ENCODE data around the gene OBSCN. TPM values are rescaled to one million over a fixed set of nuclear protein-coding genes. Genes with fewer than 3 reads are reported as not detected.

The OBSCN gene
- total and polyA plus RNA-seq, 7 experiments from 2014 or later, result 1.3 to 132 (median 76.4) TPM

DNA sequence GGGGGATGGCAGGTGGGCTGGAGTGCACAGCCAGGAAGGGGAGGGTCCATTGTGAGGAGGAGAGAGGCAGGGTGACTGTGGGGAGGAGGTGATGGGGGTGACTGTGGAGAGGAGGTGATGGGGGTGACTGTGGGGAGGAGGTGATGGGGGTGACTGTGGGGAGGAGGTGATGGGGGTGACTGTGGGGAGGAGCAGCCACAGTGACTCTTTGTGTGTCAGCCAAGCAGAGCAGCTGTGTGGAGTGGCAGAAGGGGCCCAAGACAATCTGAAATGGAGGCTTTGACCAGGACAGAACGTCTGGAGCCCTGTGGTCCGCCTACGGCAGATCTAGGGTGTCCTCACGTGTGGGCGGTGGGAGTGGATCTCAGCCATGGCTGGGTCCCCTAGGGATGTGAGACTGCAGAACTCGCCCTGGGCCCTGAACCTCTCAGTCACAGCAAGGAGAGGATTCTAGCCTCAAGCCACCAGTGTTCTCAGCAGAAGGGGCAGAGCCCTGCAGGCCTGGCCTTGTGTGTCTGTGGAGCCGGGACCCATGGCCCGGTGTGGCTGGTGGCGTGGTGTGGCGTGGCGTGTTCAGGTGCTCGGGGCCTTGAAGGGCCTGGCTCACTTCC is 81.5 kb downstream of the OBSCN start:
- peaks cover 0 to 31% (median 13%) of the 10 kb centered on the region in 5 donors for H3K36me3 Mint-ChIP-seq
- CTCF ChIA-PET, result no interaction called here
- Histone ChIP-seq H3K36me3 (ENCODE audit: control insufficient read depth in 2 of 3, insufficient read depth in 3 of 3, low read length in 3 of 3) (peaks cover 0 to 60% (median 4%) of the 10 kb centered on the region in 3 experiments), H3K4me1 (ENCODE audit: control insufficient read depth in 2 of 2, insufficient read depth in 2 of 2, low read length in 2 of 2) (no peaks in the 10 kb centered on the region), H3K27ac (ENCODE audit: low read depth, low read length) (no peak overlapping the region), H3K27me3 (ENCODE audit: control insufficient read depth in 2 of 2, insufficient read depth in 2 of 2, low read length in 2 of 2) (no peaks in the 10 kb centered on the region), H3K9me3 (ENCODE audit: control insufficient read depth in 2 of 3, low read length in 3 of 3) (no peaks in the 10 kb centered on the region), H3K4me3 (ENCODE audit: low read length) (no peak overlapping the region)
- no peaks in the 10 kb centered on the region for H3K9me3 Mint-ChIP-seq
- POLR2A ChIA-PET, result no interaction called here
- H3K27ac Mint-ChIP-seq, result peak overlapping the region in 1 of 9 donors; percentile 38
- no peak for ATAC-seq
- peaks cover 0 to 10% (median 0%) of the 10 kb centered on the region in 7 donors for H3K4me1 Mint-ChIP-seq
- DNase-seq, result peak in 1 of 9 donors; percentile 6
- intact Hi-C loops (cut with micrococcal nuclease), result no loop called here
- no peak overlapping the region for H3K4me3 Mint-ChIP-seq
- H3K27me3 Mint-ChIP-seq, result no peaks in the 10 kb centered on the region

DNA sequence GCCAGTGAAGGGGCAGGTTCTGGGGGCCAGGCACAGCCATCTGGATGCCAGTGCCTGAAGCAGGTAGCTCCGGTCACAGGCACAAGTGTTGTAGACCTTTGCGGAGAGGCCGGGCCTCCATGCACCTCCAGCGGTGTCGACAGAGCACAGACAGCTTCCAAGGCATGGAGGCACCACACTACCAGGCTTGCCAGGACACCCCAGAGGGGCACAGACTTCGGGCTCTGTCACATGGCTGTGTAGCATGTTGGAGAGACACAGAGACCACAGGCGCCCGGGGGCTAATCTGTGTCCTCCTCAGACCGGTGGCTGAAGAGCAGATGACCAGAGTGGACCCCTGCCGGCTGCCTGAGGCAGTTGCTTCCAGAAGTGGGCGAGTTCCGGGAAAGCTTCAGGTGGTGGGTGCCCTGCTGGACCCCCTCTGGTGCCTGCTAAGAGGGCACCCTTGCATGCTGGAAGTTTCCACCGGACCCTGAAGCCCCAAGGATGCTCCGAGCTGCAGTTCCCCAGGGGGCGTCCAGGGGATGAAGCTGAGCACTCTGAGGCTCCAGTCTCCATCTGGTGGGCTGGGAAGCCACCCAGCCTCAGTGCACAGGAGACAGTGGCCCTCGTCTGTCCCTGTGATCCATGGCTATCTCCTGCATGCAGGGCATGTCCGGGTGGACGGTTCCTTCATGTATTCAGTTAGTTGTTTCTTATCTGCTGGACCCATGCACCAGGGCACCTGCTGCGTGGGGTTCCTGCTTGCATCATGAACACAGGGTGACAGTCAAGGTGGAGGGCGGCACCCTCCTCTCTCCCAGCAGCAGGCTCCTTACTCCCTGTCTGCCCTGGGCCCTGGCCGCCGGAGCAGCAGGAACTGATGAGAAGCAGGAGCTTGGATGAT is 82.4 kb downstream of the OBSCN start:
- Histone ChIP-seq H3K27ac (ENCODE audit: low read depth, low read length) (no peak overlapping the region), H3K9me3 (ENCODE audit: control insufficient read depth in 2 of 3, low read length in 3 of 3) (no peaks in the 10 kb centered on the region), H3K27me3 (ENCODE audit: control insufficient read depth in 2 of 2, insufficient read depth in 2 of 2, low read length in 2 of 2) (no peaks in the 10 kb centered on the region), H3K36me3 (ENCODE audit: control insufficient read depth in 2 of 3, insufficient read depth in 3 of 3, low read length in 3 of 3) (peaks cover 0 to 65% (median 7%) of the 10 kb centered on the region in 3 experiments), H3K4me1 (ENCODE audit: control insufficient read depth in 2 of 2, insufficient read depth in 2 of 2, low read length in 2 of 2) (no peaks in the 10 kb centered on the region), H3K4me3 (ENCODE audit: low read length) (no peak overlapping the region)
- Mint-ChIP-seq H3K4me3 (no peak overlapping the region), H3K36me3 (peaks cover 0 to 30% (median 17%) of the 10 kb centered on the region in 5 donors), H3K9me3 (no peaks in the 10 kb centered on the region), H3K27me3 (no peaks in the 10 kb centered on the region), H3K4me1 (peaks cover 0 to 10% (median 0%) of the 10 kb centered on the region in 7 donors), H3K27ac (no peak overlapping the region)
- DNase-seq (peak in 1 of 9 donors; percentile 4), ATAC-seq (no peak)
- CTCF ChIA-PET, result no interaction called here
- POLR2A ChIA-PET, result no interaction called here
- intact Hi-C loops (cut with micrococcal nuclease), result no loop called here

DNA sequence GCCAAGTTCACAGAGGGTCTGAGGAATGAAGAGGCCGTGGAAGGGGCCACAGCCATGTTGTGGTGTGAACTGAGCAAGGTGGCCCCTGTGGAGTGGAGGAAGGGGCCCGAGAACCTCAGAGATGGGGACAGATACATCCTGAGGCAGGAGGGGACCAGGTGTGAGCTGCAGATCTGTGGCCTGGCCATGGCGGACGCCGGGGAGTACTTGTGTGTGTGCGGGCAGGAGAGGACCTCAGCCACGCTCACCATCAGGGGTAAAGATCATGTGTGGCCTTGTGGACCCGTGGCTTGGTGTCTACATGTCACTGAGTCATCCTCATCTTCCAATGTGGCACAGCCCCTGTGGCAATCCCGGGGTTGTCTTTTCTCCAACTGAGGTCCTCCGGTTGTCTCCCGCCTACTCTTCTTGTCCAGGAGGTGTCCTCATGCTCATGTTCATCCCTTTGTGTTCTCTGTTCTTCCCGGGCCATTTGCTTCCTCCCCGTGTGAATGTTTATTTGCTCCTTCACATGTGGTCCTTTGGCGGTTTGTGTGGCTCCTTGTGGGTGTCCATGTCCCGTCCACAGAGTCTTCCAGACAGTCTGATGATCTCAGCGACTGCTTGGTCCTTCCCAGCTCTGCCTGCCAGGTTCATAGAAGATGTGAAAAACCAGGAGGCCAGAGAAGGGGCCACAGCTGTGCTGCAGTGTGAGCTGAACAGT is 84.2 kb downstream of the OBSCN start:
- ChIA-PET CTCF (no interaction called here), POLR2A (no interaction called here)
- Mint-ChIP-seq H3K36me3 (peaks cover 6 to 38% (median 24%) of the 10 kb centered on the region in 5 donors), H3K27ac (no peak overlapping the region), H3K4me1 (peaks cover 0 to 10% (median 0%) of the 10 kb centered on the region in 7 donors), H3K4me3 (no peak overlapping the region), H3K9me3 (peaks cover 0 to 4% (median 0%) of the 10 kb centered on the region in 11 donors), H3K27me3 (no peaks in the 10 kb centered on the region)
- Histone ChIP-seq H3K4me1 (ENCODE audit: control insufficient read depth in 2 of 2, insufficient read depth in 2 of 2, low read length in 2 of 2) (no peaks in the 10 kb centered on the region), H3K27me3 (ENCODE audit: control insufficient read depth in 2 of 2, insufficient read depth in 2 of 2, low read length in 2 of 2) (no peaks in the 10 kb centered on the region), H3K9me3 (ENCODE audit: control insufficient read depth in 2 of 3, low read length in 3 of 3) (no peaks in the 10 kb centered on the region), H3K36me3 (ENCODE audit: control insufficient read depth in 2 of 3, insufficient read depth in 3 of 3, low read length in 3 of 3) (peaks cover 0 to 53% (median 7%) of the 10 kb centered on the region in 3 experiments), H3K27ac (ENCODE audit: low read depth, low read length) (no peak overlapping the region), H3K4me3 (ENCODE audit: low read length) (no peak overlapping the region)
- DNase-seq (no peak), ATAC-seq (no peak)
- intact Hi-C loops (cut with micrococcal nuclease), result no loop called here

DNA sequence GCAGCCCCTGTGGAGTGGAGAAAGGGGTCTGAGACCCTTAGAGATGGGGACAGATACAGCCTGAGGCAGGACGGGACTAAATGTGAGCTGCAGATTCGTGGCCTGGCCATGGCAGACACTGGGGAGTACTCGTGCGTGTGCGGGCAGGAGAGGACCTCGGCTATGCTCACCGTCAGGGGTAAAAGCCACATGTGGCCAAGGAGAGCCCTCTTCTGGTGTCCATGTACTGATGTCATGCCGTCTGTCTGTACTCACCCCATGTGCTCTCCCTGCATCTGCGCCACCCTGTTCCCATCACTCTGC is 84.7 kb downstream of the OBSCN start:
- H3K27me3 ChIP-seq (ENCODE audit: control insufficient read depth in 2 of 2, insufficient read depth in 2 of 2, low read length in 2 of 2), result no peaks in the 10 kb centered on the region
- intact Hi-C loops (cut with micrococcal nuclease), result no loop called here
- no peak overlapping the region for H3K4me3 Mint-ChIP-seq
- no peaks in the 10 kb centered on the region for H3K4me1 ChIP-seq (ENCODE audit: control insufficient read depth in 2 of 2, insufficient read depth in 2 of 2, low read length in 2 of 2)
- POLR2A ChIA-PET, result no interaction called here
- DNase-seq (no peak), ATAC-seq (no peak)
- H3K36me3 Mint-ChIP-seq, result peaks cover 10 to 43% (median 29%) of the 10 kb centered on the region in 5 donors
- peaks cover 0 to 10% (median 0%) of the 10 kb centered on the region in 7 donors for H3K4me1 Mint-ChIP-seq
- H3K4me3 ChIP-seq (ENCODE audit: low read length), result no peak overlapping the region
- H3K9me3 Mint-ChIP-seq, result peaks cover 0 to 9% (median 0%) of the 10 kb centered on the region in 11 donors
- H3K27ac ChIP-seq (ENCODE audit: low read depth, low read length), result no peak overlapping the region
- CTCF ChIA-PET, result no interaction called here
- H3K27me3 Mint-ChIP-seq, result no peaks in the 10 kb centered on the region
- peaks cover 0 to 50% (median 7%) of the 10 kb centered on the region in 3 experiments for H3K36me3 ChIP-seq (ENCODE audit: control insufficient read depth in 2 of 3, insufficient read depth in 3 of 3, low read length in 3 of 3)
- no peaks in the 10 kb centered on the region for H3K9me3 ChIP-seq (ENCODE audit: control insufficient read depth in 2 of 3, low read length in 3 of 3)
- H3K27ac Mint-ChIP-seq, result no peak overlapping the region

DNA sequence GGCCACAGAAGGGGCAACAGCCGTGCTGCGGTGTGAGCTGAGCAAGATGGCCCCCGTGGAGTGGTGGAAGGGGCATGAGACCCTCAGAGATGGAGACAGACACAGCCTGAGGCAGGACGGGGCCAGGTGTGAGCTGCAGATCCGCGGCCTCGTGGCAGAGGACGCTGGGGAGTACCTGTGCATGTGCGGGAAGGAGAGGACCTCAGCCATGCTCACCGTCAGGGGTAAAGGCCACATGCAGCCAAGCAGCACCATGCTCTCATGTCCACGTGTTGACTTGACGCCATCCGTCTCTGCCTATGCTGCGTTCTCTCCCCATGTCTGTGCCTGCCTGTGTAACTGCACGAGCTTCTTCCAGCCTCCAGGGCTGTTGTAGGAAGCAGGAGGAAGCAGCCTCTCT is 85.5 kb downstream of the OBSCN start:
- no peaks in the 10 kb centered on the region for H3K27me3 ChIP-seq (ENCODE audit: control insufficient read depth in 2 of 2, insufficient read depth in 2 of 2, low read length in 2 of 2)
- ChIA-PET POLR2A (no interaction called here), CTCF (no interaction called here)
- intact Hi-C loops (cut with micrococcal nuclease), result no loop called here
- Mint-ChIP-seq H3K36me3 (peaks cover 13 to 51% (median 36%) of the 10 kb centered on the region in 5 donors), H3K9me3 (peaks cover 0 to 14% (median 0%) of the 10 kb centered on the region in 11 donors), H3K4me3 (no peak overlapping the region), H3K27me3 (no peaks in the 10 kb centered on the region), H3K27ac (peak overlapping the region in 2 of 9 donors; percentile 40 to 66), H3K4me1 (peaks cover 0 to 10% (median 0%) of the 10 kb centered on the region in 7 donors)
- no peaks in the 10 kb centered on the region for H3K4me1 ChIP-seq (ENCODE audit: control insufficient read depth in 2 of 2, insufficient read depth in 2 of 2, low read length in 2 of 2)
- no peak overlapping the region for H3K27ac ChIP-seq (ENCODE audit: low read depth, low read length)
- peaks cover 0 to 50% (median 7%) of the 10 kb centered on the region in 3 experiments for H3K36me3 ChIP-seq (ENCODE audit: control insufficient read depth in 2 of 3, insufficient read depth in 3 of 3, low read length in 3 of 3)
- H3K4me3 ChIP-seq (ENCODE audit: low read length), result no peak overlapping the region
- ATAC-seq, result no peak
- no peaks in the 10 kb centered on the region for H3K9me3 ChIP-seq (ENCODE audit: control insufficient read depth in 2 of 3, low read length in 3 of 3)
- DNase-seq, result no peak

DNA sequence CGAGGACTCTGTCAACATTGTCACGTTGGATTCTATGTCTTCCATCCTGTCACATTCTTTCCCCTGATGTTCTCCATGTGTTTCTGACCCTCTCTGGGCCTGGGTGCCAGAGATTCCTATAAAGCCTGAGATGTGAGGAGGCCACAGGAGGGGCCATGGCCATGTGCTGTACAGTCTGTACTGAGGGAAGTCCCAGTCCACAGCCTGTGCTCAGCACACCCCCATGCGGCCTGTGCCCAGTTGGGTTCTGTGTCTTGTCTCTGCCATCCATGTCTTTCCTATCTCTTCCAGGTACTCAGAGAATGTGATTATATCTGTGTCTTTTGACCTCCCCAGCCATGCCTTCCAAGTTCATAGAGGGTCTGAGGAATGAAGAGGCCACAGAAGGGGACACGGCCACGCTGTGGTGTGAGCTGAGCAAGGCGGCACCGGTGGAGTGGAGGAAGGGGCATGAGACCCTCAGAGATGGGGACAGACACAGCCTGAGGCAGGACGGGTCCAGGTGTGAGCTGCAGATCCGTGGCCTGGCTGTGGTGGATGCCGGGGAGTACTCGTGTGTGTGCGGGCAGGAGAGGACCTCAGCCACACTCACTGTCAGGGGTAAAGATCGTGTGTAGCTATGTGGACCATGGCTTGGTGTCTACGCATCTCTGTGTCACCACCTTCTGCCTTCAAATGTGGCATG is 86.1 kb downstream of the OBSCN start:
- Histone ChIP-seq H3K27ac (ENCODE audit: low read depth, low read length) (no peak overlapping the region), H3K4me1 (ENCODE audit: control insufficient read depth in 2 of 2, insufficient read depth in 2 of 2, low read length in 2 of 2) (no peaks in the 10 kb centered on the region), H3K9me3 (ENCODE audit: control insufficient read depth in 2 of 3, low read length in 3 of 3) (no peaks in the 10 kb centered on the region), H3K27me3 (ENCODE audit: control insufficient read depth in 2 of 2, insufficient read depth in 2 of 2, low read length in 2 of 2) (no peaks in the 10 kb centered on the region), H3K36me3 (ENCODE audit: control insufficient read depth in 2 of 3, insufficient read depth in 3 of 3, low read length in 3 of 3) (peaks cover 0 to 48% (median 7%) of the 10 kb centered on the region in 3 experiments), H3K4me3 (ENCODE audit: low read length) (no peak overlapping the region)
- no peak for DNase-seq
- peaks cover 18 to 55% (median 42%) of the 10 kb centered on the region in 5 donors for H3K36me3 Mint-ChIP-seq
- H3K4me3 Mint-ChIP-seq, result no peak overlapping the region
- no peak for ATAC-seq
- H3K27ac Mint-ChIP-seq, result peak overlapping the region in 2 of 9 donors; percentile 40 to 60
- H3K9me3 Mint-ChIP-seq, result peaks cover 0 to 16% (median 0%) of the 10 kb centered on the region in 11 donors
- ChIA-PET CTCF (no interaction called here), POLR2A (no interaction called here)
- intact Hi-C loops (cut with micrococcal nuclease), result no loop called here
- H3K4me1 Mint-ChIP-seq, result peaks cover 0 to 8% (median 0%) of the 10 kb centered on the region in 7 donors
- H3K27me3 Mint-ChIP-seq, result no peaks in the 10 kb centered on the region

All from naive thymus-derived CD4-positive, alpha-beta T cell (primary cell).